Neuronal stem cell (in vitro differentiated cells): ENCODE data around the gene MALRD1.
A peak's percentile ranks its signal among the peaks of the same experiment; 100 is the strongest.

Experiments
- DNase-seq: peaks from one replicate; pipeline ENCODE4 v3.0.0-alpha.2; 2013; ENCODE audit warnings: low spot score
- H2AFZ ChIP-seq: one replicate; pipeline ENCODE4 v1.6.1; 2013; ENCODE audit warnings: mild to moderate bottlenecking, low read length, inconsistent platforms
- H2AK5ac ChIP-seq: 2 replicates; pipeline ENCODE4 v1.6.1; 2013; ENCODE audit warnings: low read depth, mild to moderate bottlenecking, inconsistent platforms, low read length, moderate library complexity, mixed read lengths
- H2BK120ac ChIP-seq: 2 replicates; pipeline ENCODE4 v1.6.1; 2013; ENCODE audit warnings: low read depth, mild to moderate bottlenecking, inconsistent platforms, low read length, moderate library complexity, mixed read lengths
- H2BK12ac ChIP-seq: one replicate; pipeline ENCODE4 v1.6.1; 2013; ENCODE audit warnings: low read length, inconsistent platforms
- H2BK15ac ChIP-seq: 2 replicates; pipeline ENCODE4 v1.6.1; 2013; ENCODE audit warnings: mild to moderate bottlenecking, low read length, inconsistent platforms, mixed read lengths
- H2BK5ac ChIP-seq: one replicate; pipeline ENCODE4 v1.6.1; 2013; ENCODE audit warnings: inconsistent platforms, mild to moderate bottlenecking, low read length, moderate library complexity
- H3K14ac ChIP-seq: one replicate; pipeline ENCODE4 v1.6.1; 2013; ENCODE audit warnings: low read length, inconsistent platforms
- H3K18ac ChIP-seq: 2 replicates; pipeline ENCODE4 v1.6.1; 2013; ENCODE audit warnings: low read length, inconsistent platforms
- H3K23ac ChIP-seq: 2 replicates; pipeline ENCODE4 v1.6.1; 2013; ENCODE audit warnings: low read depth, mild to moderate bottlenecking, mixed read lengths, low read length, inconsistent platforms; ENCODE audit not compliant: poor library complexity
- H3K27ac ChIP-seq: replicated peaks from 3 replicates; pipeline ENCODE4 v1.5.1; 2013; ENCODE audit warnings: low read length, inconsistent platforms
- H3K27me3 ChIP-seq, 3 experiments: 2 replicates each; pipeline ENCODE4 v1.6.1; 2013; ENCODE audit warnings: low read length in 3 of 3, mild to moderate bottlenecking in 2 of 3, inconsistent platforms in 1 of 3, low read depth in 1 of 3, mixed read lengths in 1 of 3, moderate library complexity in 1 of 3; ENCODE audit not compliant: control insufficient read depth in 3 of 3, insufficient read depth in 3 of 3
- H3K36me3 ChIP-seq, 2 donors: replicated peaks in 1 of 2; 2 replicates each; pipeline ENCODE4 v1.6.1; 2013; ENCODE audit warnings: low read length in 2 of 2; ENCODE audit not compliant: control insufficient read depth in 2 of 2, insufficient read depth in 2 of 2
- H3K4ac ChIP-seq: 2 replicates; pipeline ENCODE4 v1.6.1; 2013; ENCODE audit warnings: inconsistent platforms, mild to moderate bottlenecking, low read length, moderate library complexity
- H3K4me1 ChIP-seq, 2 donors: 1 replicate in 1 of 2; 2 replicates in 1 of 2; pipeline ENCODE4 v1.6.1; 2013; ENCODE audit warnings: low read length in 2 of 2, low read depth in 1 of 2; ENCODE audit not compliant: control insufficient read depth in 2 of 2, insufficient read depth in 1 of 2
- H3K4me2 ChIP-seq: one replicate; pipeline ENCODE4 v1.6.1; 2013; ENCODE audit warnings: mild to moderate bottlenecking, low read length, inconsistent platforms; ENCODE audit not compliant: insufficient read depth, poor library complexity, severe bottlenecking
- H3K4me3 ChIP-seq, 2 donors: 2 replicates each; pipeline ENCODE4 v1.5.1; 2013; ENCODE audit warnings: low read length in 2 of 2, mild to moderate bottlenecking in 2 of 2, inconsistent platforms in 1 of 2, moderate library complexity in 1 of 2
- H3K79me1 ChIP-seq: one replicate; pipeline ENCODE4 v1.6.1; 2013; ENCODE audit warnings: low read depth, mild to moderate bottlenecking, inconsistent platforms, low read length, moderate library complexity
- H3K9ac ChIP-seq: one replicate; pipeline ENCODE4 v1.6.1; 2013; ENCODE audit warnings: mild to moderate bottlenecking, low read depth, low read length, inconsistent platforms; ENCODE audit not compliant: poor library complexity
- H3K9me3 ChIP-seq, 2 donors: replicated peaks in 1 of 2; 2 replicates each; pipeline versions ENCODE3 to v1.6.1; 2013; ENCODE audit warnings: low read length in 2 of 2, mild to moderate bottlenecking in 2 of 2, inconsistent platforms in 1 of 2, low read depth in 1 of 2, mixed read lengths in 1 of 2, moderate library complexity in 1 of 2; ENCODE audit not compliant: control insufficient read depth in 2 of 2, insufficient read depth in 1 of 2
- H4K8ac ChIP-seq: one replicate; pipeline ENCODE4 v1.6.1; 2013; ENCODE audit warnings: low read depth, mild to moderate bottlenecking, inconsistent platforms, low read length, moderate library complexity
- H4K91ac ChIP-seq: one replicate; pipeline ENCODE4 v1.6.1; 2013; ENCODE audit warnings: low read length, low read depth, mild to moderate bottlenecking, inconsistent platforms; ENCODE audit not compliant: poor library complexity
- WGBS, 2 donors: extraction: QIAGEN DNeasy Blood & Tissue Kit; methylation state at CpG; one replicate each; pipeline ENCODE4 v1.1.7; 2013; ENCODE audit warnings: missing lambda C conversion rate in 2 of 2, mixed read lengths in 1 of 2; ENCODE audit not compliant: insufficient read length in 2 of 2, insufficient replicate concordance in 1 of 2; ENCODE audit errors: extremely low coverage in 2 of 2; 5-methylcytosine and 5-hydroxymethylcytosine counted together

Gene MALRD1

DNA sequence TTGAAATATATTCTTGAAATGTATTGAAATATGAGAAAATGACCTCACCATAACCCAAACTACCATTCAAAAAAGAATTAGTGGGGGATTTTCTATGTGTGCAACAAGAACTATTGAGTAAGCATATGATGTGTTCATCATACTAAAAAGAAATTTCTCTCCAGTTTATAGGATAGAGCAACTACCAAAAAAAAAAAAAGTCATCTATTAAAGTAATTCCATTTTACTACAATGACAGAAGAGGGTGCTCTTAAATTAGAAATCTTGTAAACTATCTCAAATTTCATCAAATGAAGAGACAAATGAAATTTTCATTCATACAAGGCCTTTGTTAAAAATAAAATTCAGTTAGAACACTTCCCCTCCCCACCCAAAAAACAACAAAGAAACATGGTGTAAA, 572.2 kb downstream of the MALRD1 start:
- Histone ChIP-seq H3K4me1 (no peaks in the 10 kb centered on the region), H2BK120ac (no peak overlapping the region), H3K9me3 (no peaks in the 10 kb centered on the region), H4K91ac (no peak overlapping the region), H3K27ac (no peak overlapping the region), H3K18ac (no peak overlapping the region), H2BK15ac (no peak overlapping the region), H3K4me2 (no peak overlapping the region), H2AFZ (no peak overlapping the region), H3K27me3 (no peaks in the 10 kb centered on the region), H3K4me3 (no peak overlapping the region), H2BK12ac (no peak overlapping the region), H4K8ac (no peak overlapping the region), H3K14ac (no peak overlapping the region), H3K79me1 (no peaks in the 10 kb centered on the region), H2AK5ac (no peak overlapping the region), H3K9ac (no peak overlapping the region), H3K4ac (no peak overlapping the region), H3K23ac (no peak overlapping the region), H2BK5ac (no peak overlapping the region), H3K36me3 (no peaks in the 10 kb centered on the region)
- DNase-seq = no peak

- no peaks in the 10 kb centered on the region for H3K36me3 ChIP-seq
- no peaks in the 10 kb centered on the region for H3K9me3 ChIP-seq
- H2AFZ ChIP-seq = no peak overlapping the region
- no peak overlapping the region for H2BK5ac ChIP-seq
- no peak overlapping the region for H2AK5ac ChIP-seq
- no peaks in the 10 kb centered on the region for H3K4me1 ChIP-seq
- H3K4me2 ChIP-seq = no peak overlapping the region
- no peak overlapping the region for H4K91ac ChIP-seq
- no peak overlapping the region for H3K23ac ChIP-seq
- no peak overlapping the region for H3K27ac ChIP-seq
- no peak overlapping the region for H4K8ac ChIP-seq
- no peak overlapping the region for H2BK120ac ChIP-seq
- no peaks in the 10 kb centered on the region for H3K27me3 ChIP-seq
- no peaks in the 10 kb centered on the region for H3K79me1 ChIP-seq
- no peak overlapping the region for H3K18ac ChIP-seq
- H3K9ac ChIP-seq = no peak overlapping the region
- H2BK12ac ChIP-seq = no peak overlapping the region
- no peak for DNase-seq
- no peak overlapping the region for H2BK15ac ChIP-seq
- no peak overlapping the region for H3K4me3 ChIP-seq
- H3K14ac ChIP-seq = no peak overlapping the region
- H3K4ac ChIP-seq = no peak overlapping the region
These were observed 574.7 kb downstream of the MALRD1 start for GRCh38 chr10:19623321-19623720.

- H3K23ac ChIP-seq = no peak overlapping the region
- no peak overlapping the region for H3K4me2 ChIP-seq
- no peak overlapping the region for H3K9ac ChIP-seq
- DNase-seq = no peak
- no peak overlapping the region for H2BK15ac ChIP-seq
- H2AFZ ChIP-seq = no peak overlapping the region
- no peak overlapping the region for H2AK5ac ChIP-seq
- no peaks in the 10 kb centered on the region for H3K9me3 ChIP-seq
- no peak overlapping the region for H2BK120ac ChIP-seq
- H4K91ac ChIP-seq = no peak overlapping the region
- H3K4me3 ChIP-seq = no peak overlapping the region
- no peak overlapping the region for H3K18ac ChIP-seq
- peaks cover 4 to 5% of the 10 kb centered on the region in 2 donors for H3K4me1 ChIP-seq
- WGBS, 2 donors = no CpG with 5 or more reads among the region's 3 CpGs
- H3K79me1 ChIP-seq = no peaks in the 10 kb centered on the region
- no peaks in the 10 kb centered on the region for H3K27me3 ChIP-seq
- no peak overlapping the region for H2BK12ac ChIP-seq
- no peak overlapping the region for H2BK5ac ChIP-seq
- H3K36me3 ChIP-seq = no peaks in the 10 kb centered on the region
- H3K27ac ChIP-seq = no peak overlapping the region
- H3K4ac ChIP-seq = no peak overlapping the region
- H4K8ac ChIP-seq = no peak overlapping the region
- H3K14ac ChIP-seq = no peak overlapping the region
These were observed 577.6 kb downstream of the MALRD1 start for GRCh38 chr10:19626156-19626555.

DNA sequence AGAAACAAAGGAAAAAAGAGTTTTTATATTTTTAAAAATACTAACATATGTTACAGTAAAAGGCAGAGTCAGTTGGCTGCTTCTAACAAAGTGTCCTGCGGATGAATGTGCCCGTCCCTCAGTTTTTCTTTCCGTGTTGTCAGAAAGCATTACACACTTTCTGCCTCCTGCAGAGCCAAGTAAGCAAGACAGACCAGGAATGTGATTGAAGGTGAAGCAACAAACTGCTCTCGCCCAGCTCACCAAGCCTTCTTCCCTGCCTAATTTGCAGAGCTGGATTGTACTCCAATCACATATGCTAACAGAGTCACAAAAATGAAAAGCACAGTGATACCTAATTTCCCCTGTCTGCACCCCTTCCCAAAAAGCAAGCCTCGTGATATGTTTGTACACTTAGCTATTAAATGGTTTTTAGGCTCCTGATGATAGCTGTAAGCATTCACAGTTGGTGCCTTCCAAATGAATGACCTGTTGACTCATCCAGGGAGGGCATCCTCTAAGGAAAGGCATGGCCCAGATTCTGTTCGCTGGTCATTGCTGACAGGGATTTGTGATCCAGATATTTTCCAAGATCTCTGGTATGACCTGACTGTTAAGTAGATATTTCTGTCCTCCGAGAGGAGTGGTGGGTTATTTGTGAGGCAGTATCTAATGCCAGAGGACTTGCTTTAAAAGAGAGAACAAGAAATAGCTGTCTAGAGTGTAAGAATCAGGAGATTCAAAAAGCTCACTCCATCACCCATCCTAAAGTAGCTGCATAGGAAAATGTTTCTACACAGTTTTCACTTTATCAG, 580.4 kb downstream of the MALRD1 start:
- peaks cover 4 to 5% of the 10 kb centered on the region in 2 donors for H3K4me1 ChIP-seq
- H3K14ac ChIP-seq = no peak overlapping the region
- no peak overlapping the region for H2BK120ac ChIP-seq
- H2BK15ac ChIP-seq = no peak overlapping the region
- DNase-seq = peak; percentile 31
- H3K27ac ChIP-seq = peak overlapping the region; percentile 86
- H3K4ac ChIP-seq = no peak overlapping the region
- no peak overlapping the region for H3K23ac ChIP-seq
- H4K91ac ChIP-seq = no peak overlapping the region
- no peaks in the 10 kb centered on the region for H3K36me3 ChIP-seq
- H2BK12ac ChIP-seq = no peak overlapping the region
- no peak overlapping the region for H2AK5ac ChIP-seq
- no peaks in the 10 kb centered on the region for H3K79me1 ChIP-seq
- H3K4me3 ChIP-seq = peak overlapping the region in 1 of 2 donors; percentile 2
- H2BK5ac ChIP-seq = no peak overlapping the region
- peak overlapping the region; percentile 72 for H2AFZ ChIP-seq
- no peaks in the 10 kb centered on the region for H3K27me3 ChIP-seq
- H3K18ac ChIP-seq = no peak overlapping the region
- H3K4me2 ChIP-seq = no peak overlapping the region
- no peak overlapping the region for H4K8ac ChIP-seq
- no CpG with 5 or more reads among the region's 7 CpGs for WGBS, 2 donors
- no peaks in the 10 kb centered on the region for H3K9me3 ChIP-seq
- no peak overlapping the region for H3K9ac ChIP-seq
